Keratinocyte (primary cell): ENCODE results near the gene MRPL24. TPM values are rescaled to one million over a fixed set of nuclear protein-coding genes. Genes with fewer than 3 reads are reported as not detected.

Experiments used
- DNase-seq: peaks from one replicate; pipeline ENCODE4 v3.0.0-alpha.2; 2011; ENCODE audit warnings: low read depth, missing footprints, low spot score
- FAIRE-seq: peaks from 2 replicates; lab custom pipeline; 2011; peaks lifted over from hg19 to GRCh38; lab: Jason Lieb, UNC
- H2AFZ ChIP-seq: 2 replicates; pipeline ENCODE4 v1.6.0; 2012; ENCODE audit warnings: low read length, control low read depth, inconsistent platforms; ENCODE audit not compliant: control insufficient read depth
- H3K27ac ChIP-seq: 2 replicates; pipeline ENCODE4 v1.5.1; 2011; ENCODE audit warnings: low read length; ENCODE audit not compliant: control insufficient read depth, insufficient read depth
- H3K27me3 ChIP-seq: 3 replicates; pipeline ENCODE4 v1.6.0; 2011; ENCODE audit warnings: low read length; ENCODE audit not compliant: control insufficient read depth, insufficient read depth; ENCODE audit errors: extremely low read depth
- H3K36me3 ChIP-seq, 2 experiments: 2 replicates in 1 of 2; 3 replicates in 1 of 2; pipeline ENCODE4 v1.5.1; 2011; ENCODE audit warnings: low read length in 2 of 2, mild to moderate bottlenecking in 1 of 2; ENCODE audit not compliant: control insufficient read depth in 2 of 2, insufficient read depth in 2 of 2; ENCODE audit errors: extremely low read depth in 1 of 2
- H3K4me1 ChIP-seq: 3 replicates; pipeline ENCODE4 v1.5.1; 2011; ENCODE audit warnings: low read length; ENCODE audit not compliant: control insufficient read depth, insufficient read depth; ENCODE audit errors: extremely low read depth
- H3K4me2 ChIP-seq: 3 replicates; pipeline ENCODE4 v1.6.0; 2011; ENCODE audit warnings: low read depth, low read length; ENCODE audit not compliant: control insufficient read depth, insufficient read depth; ENCODE audit errors: extremely low read depth
- H3K4me3 ChIP-seq, 3 experiments: fragments of 200-600 bp in 1 of 3; sonication (generic) in 1 of 3; 2 replicates in 2 of 3; 3 replicates in 1 of 3; pipeline ENCODE4 v1.5.1; 2011 to 2016; ENCODE audit warnings: low read length in 3 of 3, mild to moderate bottlenecking in 3 of 3, control low read depth in 2 of 3, inconsistent platforms in 1 of 3, low read depth in 1 of 3, mixed read lengths in 1 of 3, mixed run types in 1 of 3, moderate library complexity in 1 of 3; ENCODE audit not compliant: control insufficient read depth in 2 of 3, insufficient read depth in 2 of 3; ENCODE audit errors: extremely low read depth in 1 of 3
- H3K79me2 ChIP-seq: 2 replicates; pipeline ENCODE4 v1.6.0; 2012; ENCODE audit warnings: low read length; ENCODE audit not compliant: control insufficient read depth, insufficient read depth
- H3K9ac ChIP-seq: 3 replicates; pipeline ENCODE4 v1.6.0; 2011; ENCODE audit warnings: low read length; ENCODE audit not compliant: control insufficient read depth, insufficient read depth; ENCODE audit errors: extremely low read depth
- H3K9me1 ChIP-seq: 3 replicates; pipeline ENCODE4 v1.6.0; 2011; ENCODE audit warnings: low read length; ENCODE audit not compliant: control insufficient read depth, insufficient read depth; ENCODE audit errors: extremely low read depth
- H3K9me3 ChIP-seq: 2 replicates; pipeline ENCODE4 v1.5.1; 2012; ENCODE audit warnings: low read depth, low read length; ENCODE audit not compliant: control insufficient read depth
- H4K20me1 ChIP-seq: 3 replicates; pipeline ENCODE4 v1.6.0; 2011; ENCODE audit warnings: low read length; ENCODE audit not compliant: control insufficient read depth, insufficient read depth; ENCODE audit errors: extremely low read depth
- CTCF ChIP-seq, 3 experiments: IDR thresholded peaks in 1 of 3; conservative IDR thresholded peaks in 1 of 3; optimal IDR thresholded peaks in 1 of 3; 2 replicates in 2 of 3; 3 replicates in 1 of 3; pipeline versions ENCODE3 to v1.5.1; 2011; ENCODE audit warnings: low read length in 3 of 3, mild to moderate bottlenecking in 3 of 3, moderate library complexity in 2 of 3, control low read depth in 1 of 3, inconsistent platforms in 1 of 3; ENCODE audit not compliant: insufficient read depth in 2 of 3; ENCODE audit errors: extremely low read depth in 1 of 3
- EZH2 ChIP-seq: IDR thresholded peaks from one replicate; pipeline ENCODE4 v1.6.1; 2012; ENCODE audit warnings: inconsistent platforms, mild to moderate bottlenecking, low read length, moderate library complexity
- dilution Hi-C: fragments of 300-500 bp; cut with MboI; formaldehyde crosslinking; loops from one replicate; pipeline ENCODE4 v1.7.0; 2020; ENCODE audit warnings: low sequenced_read_pairs; ENCODE audit not compliant: extremely low pct_ligation_motif_present
- polyA plus RNA-seq, 5 experiments: library from polyadenylated mRNA; depleted of rRNA in 3 of 5; stranded (reverse) in 3 of 5; stranded (forward) in 1 of 5; unstranded in 1 of 5; fragments of >200 nt; gene quantifications; 1 replicate in 1 of 5; 2 replicates in 3 of 5; 3 replicates in 1 of 5; pipeline versions ENCODE4 v1.2.1 to v1.2.3, GENCODE V29; 2011 to 2012; ENCODE audit warnings: missing spikeins in 2 of 5, low read depth in 1 of 5, low replicate concordance in 1 of 5

MRPL24 gene
- polyA plus RNA-seq, 1 donor (not counting 4 experiments of a cell fraction or from before 2014, with no cell fraction given): 157 TPM

- H3K79me2 ChIP-seq: peaks cover 50% of the 10 kb centered on the region
- peak overlapping the region; percentile 49 for H3K27ac ChIP-seq
- no peak for FAIRE-seq
- H3K9ac ChIP-seq: no peak overlapping the region
- peak overlapping the region; percentile 57 for H3K4me2 ChIP-seq
- TF ChIP-seq EZH2 (no peak), CTCF (optimal IDR thresholded peaks at IDR 0.05 in 1 of 3, IDR thresholded peaks at IDR 0.05 in 1 of 3, conservative IDR thresholded peaks at IDR 0.05 in 1 of 3; ENCODE audit: extremely low read depth in 1 of 3, insufficient read depth in 2 of 3, low read length in 3 of 3) (no peak)
- H3K9me1 ChIP-seq: no peaks in the 10 kb centered on the region
- no peak overlapping the region for H2AFZ ChIP-seq
- DNase-seq: no peak
- H4K20me1 ChIP-seq: no peaks in the 10 kb centered on the region
- H3K27me3 ChIP-seq: no peaks in the 10 kb centered on the region
- dilution Hi-C loops: no loop called here
- H3K36me3 ChIP-seq: peaks cover 28 to 38% of the 10 kb centered on the region in 2 experiments
- H3K4me3 ChIP-seq: no peak overlapping the region
- H3K9me3 ChIP-seq: no peaks in the 10 kb centered on the region
- H3K4me1 ChIP-seq: peaks cover 18% of the 10 kb centered on the region
Observed at GRCh38 chr1:156742017-156742416, 1.1 kb upstream of the MRPL24 start.

- Histone ChIP-seq H3K36me3 (peaks cover 33 to 41% of the 10 kb centered on the region in 2 experiments), H3K79me2 (peaks cover 47% of the 10 kb centered on the region), H3K27me3 (no peaks in the 10 kb centered on the region), H3K4me3 (peak overlapping the region in 1 of 3 experiments; percentile 1), H3K9me3 (no peaks in the 10 kb centered on the region), H3K4me1 (peaks cover 18% of the 10 kb centered on the region), H3K4me2 (peak overlapping the region; percentile 57), H4K20me1 (no peaks in the 10 kb centered on the region), H3K27ac (peak overlapping the region; percentile 49), H3K9me1 (no peaks in the 10 kb centered on the region), H3K9ac (no peak overlapping the region), H2AFZ (peak overlapping the region; percentile 23)
- TF ChIP-seq CTCF (optimal IDR thresholded peaks at IDR 0.05 in 1 of 3, IDR thresholded peaks at IDR 0.05 in 1 of 3, conservative IDR thresholded peaks at IDR 0.05 in 1 of 3; ENCODE audit: extremely low read depth in 1 of 3, insufficient read depth in 2 of 3, low read length in 3 of 3) (no peak), EZH2 (no peak)
- DNase-seq (no peak), FAIRE-seq (no peak)
- dilution Hi-C loops: no loop called here
Observed at GRCh38 chr1:156741481-156741983, 644 bp upstream of the MRPL24 start.
